CD4-positive, alpha-beta T cell treated with Interleukin-6 at 100 ng/mL for 8 hours (primary cell): ENCODE data around the gene BNC2.

Experiments used
- DNase-seq: peaks from one replicate; pipeline ENCODE4 v3.0.0-alpha.2; 2020; ENCODE audit warnings: mixed read lengths, low spot score

The BNC2 gene

GRCh38 chr9:16716601-16717000 is 153.9 kb downstream of the BNC2 start:
- DNase-seq, result no peak

- DNase-seq, result no peak
These were observed 155.1 kb downstream of the BNC2 start for GRCh38 chr9:16715404-16715803.

DNA sequence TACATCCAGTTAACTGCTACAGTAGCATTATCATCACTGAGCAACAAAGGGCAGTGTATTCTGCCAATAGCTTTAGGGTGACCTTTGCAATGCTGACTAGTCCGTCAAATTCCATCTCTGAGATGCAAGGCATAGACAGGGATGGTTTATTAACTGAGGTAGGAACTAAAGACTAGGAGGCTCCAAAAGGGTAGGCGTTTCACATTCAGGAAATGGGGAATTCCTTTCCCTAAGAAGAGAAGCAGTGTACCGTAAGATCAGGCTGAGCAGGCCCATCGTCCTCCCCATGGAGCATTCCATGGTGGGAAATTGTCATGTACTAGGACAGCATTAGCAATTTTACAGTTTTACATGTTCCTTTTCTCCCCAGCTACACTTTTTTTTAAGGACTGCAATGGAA is 157.7 kb downstream of the BNC2 start:
- DNase-seq, result no peak

DNA sequence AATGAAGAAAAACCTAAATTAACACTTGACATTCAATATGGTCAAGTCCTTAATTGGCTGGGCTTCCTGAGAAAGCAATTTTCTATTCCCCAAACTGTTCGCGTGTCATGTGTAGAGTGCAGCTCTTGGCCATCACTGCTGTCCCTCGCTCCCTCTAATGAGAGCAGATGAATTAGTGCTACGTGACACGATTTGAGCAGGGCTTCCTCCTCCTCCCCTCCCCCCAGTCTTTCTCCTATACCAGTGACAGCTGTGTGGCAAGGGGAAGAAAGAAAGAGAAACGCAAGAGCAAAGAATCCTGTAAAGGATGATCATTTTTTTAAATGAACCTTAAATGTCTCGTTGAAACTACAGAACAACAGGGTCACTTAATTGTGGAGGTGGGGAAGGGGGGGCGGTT is 159.6 kb downstream of the BNC2 start:
- no peak for DNase-seq

DNA sequence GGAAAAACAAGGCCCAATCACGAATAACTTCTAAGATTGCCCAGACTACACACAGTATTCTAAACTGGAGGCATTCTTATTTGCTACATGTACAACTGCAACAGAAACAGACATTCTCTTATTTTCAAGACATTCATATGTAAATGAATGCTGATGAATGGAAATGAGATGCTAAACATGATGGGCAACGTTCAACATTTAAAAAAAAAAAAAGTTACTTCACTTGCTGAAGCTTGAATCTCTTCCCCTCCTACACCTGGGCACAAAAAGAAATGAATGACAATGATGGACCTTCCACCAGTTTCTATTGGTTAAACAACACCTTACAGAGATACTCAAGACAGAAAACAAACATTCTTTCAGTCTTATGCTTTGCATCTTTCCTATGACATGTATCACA is 160.5 kb downstream of the BNC2 start:
- DNase-seq, result no peak

DNA sequence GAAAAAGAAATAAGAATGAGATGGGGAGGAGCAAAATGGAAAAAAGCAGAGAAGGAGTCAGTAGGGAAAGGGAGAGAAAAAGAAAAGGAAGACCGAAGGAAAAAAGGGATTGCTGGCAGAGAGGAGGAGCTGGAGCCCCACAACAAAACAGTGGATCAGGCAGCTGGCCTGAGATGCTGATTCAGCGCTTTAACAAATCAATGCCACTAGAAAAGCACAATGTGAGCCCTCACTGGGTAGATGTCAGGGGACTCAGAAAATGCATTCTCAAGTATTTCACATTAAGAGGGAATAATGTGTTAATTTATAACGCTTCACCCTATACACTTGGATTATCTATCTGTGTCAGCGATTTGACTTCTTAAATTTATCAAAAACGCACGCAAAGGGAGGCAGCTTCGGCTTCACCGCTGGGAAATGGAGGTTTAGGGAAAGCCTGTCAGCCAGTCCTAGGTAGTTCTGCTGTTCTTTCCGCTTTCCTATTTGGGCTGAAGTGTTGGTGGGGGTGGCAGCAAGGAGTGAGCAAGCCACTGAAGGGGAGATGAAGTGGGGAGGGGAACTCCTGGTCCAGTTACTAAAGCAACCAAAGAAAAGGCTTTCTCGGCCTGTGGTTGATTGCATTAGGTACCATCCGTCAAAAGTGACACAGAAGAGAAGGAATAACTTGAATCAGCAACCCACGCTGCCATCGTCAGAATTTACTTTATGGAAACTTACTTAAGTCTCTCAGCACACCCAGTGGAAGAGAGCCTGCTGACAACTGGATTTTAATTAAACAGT is 161.6 kb downstream of the BNC2 start:
- DNase-seq, result no peak

GRCh38 chr9:16705111-16705604 is 165.3 kb downstream of the BNC2 start:
- DNase-seq, result no peak

DNA sequence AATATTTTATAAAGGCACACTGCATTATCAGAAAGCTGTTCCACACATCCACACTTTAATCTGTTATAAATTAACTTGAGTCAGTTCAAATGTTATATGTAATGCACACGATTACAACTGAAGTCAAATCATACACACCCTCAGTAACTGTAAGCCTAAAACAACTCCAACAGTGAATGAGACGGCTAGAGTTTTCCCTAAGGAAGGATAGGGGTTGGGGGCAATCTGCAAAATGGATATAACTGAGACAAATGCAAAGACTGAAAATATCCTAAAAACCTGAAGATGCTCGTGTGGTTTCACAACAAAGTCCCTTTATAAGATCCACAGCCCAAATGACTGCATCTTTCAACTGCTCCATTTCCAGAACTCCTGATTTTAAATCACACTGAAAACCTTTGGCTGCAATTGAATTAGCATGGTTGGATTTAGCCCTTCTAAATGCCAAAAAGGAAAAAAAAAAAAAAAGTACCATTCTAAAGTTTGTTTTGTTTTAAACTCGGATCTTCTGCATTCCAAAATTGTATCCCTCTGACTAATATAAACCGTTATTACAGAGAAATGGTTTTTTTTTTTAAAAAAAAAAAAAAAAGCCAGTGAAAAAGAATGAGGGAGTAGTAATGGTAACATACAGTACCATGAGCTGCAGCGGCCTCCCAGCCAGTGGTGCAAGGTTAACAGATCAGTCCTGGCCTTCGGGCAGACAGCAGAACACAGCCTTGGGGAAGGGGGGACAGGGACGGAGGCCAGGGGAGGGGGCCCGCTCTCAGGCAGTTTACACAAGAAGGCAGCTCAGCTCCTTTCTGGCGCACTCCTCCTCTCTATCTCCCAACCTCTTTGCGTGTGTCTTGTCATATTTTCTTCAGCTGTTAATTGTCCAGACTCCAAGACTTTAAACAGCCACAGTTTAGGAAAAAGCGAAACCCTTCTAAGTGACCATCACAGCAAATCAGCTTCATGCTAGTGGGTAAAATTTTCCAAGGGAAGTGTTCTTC is 166.1 kb downstream of the BNC2 start:
- DNase-seq, result no peak

GRCh38 chr9:16701347-16701746 is 169.1 kb downstream of the BNC2 start:
- no peak for DNase-seq

DNA sequence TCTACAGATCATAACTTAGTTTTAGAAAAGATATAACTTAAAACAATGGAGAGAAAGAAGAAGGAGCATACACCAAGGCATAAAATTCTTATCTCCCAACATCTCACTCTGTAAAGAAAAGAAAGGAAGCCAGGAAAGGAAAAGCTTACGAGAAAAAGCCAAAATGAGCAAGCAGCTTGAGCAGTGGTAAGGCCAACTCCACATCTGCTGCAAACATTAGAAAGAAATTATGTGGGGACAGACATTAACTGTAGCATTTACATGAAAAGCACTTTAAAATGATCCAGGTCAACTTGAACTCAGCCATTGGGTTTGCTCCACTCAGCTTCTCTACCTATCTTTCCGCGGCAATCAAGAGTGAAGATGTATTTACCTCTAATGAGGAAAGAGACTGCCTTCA is 176.9 kb downstream of the BNC2 start:
- no peak for DNase-seq

- no peak for DNase-seq
These were observed 179.8 kb downstream of the BNC2 start for GRCh38 chr9:16690628-16691027.

DNA sequence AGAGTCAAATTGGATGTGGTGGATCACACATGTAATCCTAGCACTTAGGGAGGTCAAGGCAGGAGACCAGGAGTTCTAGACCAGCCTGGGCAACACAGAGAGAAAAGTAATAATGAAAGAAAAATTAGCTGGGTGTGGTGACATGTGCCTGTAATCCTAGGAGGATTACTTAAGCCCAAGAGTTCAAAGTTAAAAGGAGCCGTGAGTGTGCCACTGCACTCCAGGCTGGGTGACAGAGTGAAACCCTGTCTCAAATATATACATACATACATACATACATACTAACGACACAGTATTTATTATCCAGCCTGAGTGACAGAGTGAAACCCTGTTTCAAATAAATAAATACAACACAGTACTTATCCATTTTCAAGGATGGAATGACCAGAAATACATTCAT is 180.3 kb downstream of the BNC2 start:
- no peak for DNase-seq

DNA sequence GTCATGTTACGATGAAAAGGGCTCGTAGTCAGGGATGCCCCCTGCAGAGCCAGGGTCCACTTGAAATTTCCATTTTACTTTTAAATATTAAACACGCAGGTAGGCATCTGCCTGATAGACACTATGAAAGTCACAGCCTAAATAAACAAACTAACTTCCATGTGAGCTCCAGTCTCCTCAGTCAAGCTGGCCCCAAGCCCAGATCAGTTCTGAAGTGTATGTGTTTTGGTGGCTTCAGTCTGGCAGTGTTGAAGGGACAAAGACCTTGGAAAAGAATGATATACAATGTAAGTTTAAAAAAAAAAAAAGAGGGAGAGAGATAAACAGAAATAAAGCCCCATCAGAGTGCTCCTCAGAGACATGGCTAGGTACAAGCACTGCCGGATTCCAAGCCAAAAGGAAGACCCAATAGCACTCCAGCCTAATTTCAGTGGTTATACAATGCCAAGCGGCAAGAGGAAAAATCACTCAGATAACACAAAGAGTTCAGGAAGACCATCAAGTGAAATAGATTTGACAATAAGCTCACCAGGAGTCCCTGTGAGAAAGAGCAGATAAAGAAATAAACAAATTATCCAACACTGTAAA is 181.0 kb downstream of the BNC2 start:
- no peak for DNase-seq

GRCh38 chr9:16688814-16689213 is 181.7 kb downstream of the BNC2 start:
- no peak for DNase-seq

- no peak for DNase-seq
These were observed 182.6 kb downstream of the BNC2 start for GRCh38 chr9:16687678-16688369.

DNA sequence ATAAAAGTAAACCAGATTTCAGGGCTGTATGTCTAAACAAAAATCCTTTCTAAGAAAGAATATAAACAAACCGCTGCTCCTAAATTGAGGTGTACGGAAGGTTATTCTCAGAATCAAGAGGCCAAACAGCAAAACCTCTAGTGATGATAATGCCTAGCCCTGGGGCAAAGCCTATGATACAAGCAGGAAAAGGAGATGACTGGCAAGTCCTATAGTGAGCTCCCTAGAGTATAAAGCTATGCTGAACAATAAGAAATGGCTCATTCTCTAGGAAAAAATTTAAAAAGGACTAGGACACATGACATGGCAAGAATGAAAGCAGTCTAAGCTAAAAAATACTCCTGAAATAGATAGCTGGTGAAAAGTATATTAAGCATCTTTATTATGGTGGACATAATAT is 187.1 kb downstream of the BNC2 start:
- DNase-seq, result no peak

DNA sequence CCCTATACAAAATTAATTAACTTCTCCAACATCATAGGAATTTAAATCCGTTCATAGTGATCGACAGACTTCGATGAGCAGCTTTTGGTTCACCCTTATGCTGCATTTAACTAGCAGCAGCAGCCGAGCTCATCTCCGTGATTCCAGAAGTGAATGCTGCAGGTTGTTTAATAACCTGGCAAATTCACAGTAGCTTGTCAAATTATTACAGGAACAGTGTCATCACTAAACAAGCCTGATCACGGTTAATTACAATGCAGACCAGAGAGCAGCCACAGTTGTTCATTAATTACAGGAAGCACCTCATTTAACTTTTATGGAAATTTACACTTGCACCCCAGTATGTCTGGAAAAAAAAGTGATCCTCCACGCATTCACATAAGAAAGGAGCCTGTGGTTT is 188.2 kb downstream of the BNC2 start:
- no peak for DNase-seq

GRCh38 chr9:16681652-16681987 is 188.8 kb downstream of the BNC2 start:
- DNase-seq, result no peak

DNA sequence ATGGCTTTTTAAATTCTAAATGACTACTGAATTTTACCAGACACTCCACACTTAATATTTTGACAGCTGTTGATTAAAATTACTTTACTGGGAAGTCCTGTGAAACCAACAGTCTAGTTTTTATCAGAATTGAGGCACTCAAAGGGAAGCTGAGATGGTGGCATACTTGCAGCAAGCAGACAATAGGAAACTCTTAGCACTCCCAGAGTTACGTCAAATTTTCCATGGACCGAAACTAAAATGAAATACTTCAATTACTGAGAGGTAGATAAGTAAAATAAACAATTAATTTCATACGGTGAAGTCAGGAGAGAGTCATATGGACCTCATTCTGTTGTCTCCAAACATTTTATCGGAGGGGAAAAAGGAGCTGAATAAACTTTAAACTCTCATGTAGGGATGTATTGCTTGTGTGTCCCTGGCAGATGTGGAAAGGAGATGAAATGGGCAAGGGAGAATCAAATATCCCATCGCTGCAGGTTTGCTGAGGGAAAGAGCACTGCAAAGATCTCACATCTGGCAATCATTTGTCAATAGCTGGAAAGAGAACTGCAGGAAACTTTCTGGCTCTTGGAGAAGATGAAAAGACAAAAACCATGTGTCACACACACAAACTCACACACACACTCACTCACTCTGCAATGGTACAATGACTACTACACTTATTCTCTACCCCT is 189.4 kb downstream of the BNC2 start:
- DNase-seq, result no peak

DNA sequence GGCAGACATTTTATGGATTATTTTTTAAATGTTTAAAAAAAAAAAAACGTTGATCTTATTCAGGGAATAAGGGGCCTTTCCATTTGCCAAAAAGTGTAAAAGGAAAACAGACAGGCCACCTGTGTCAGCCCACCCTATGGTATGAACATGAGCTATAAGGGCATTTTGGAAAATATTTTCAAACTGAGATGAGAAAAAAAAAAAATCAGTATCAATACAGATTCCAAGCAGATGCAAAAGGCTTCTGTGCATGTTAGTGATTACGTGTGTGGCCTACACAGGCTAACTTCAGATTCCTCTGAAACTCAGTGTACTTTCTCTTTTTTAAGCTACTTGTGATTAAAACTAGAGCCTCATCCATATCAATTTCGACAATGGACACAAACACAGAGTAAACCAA is 189.9 kb downstream of the BNC2 start:
- DNase-seq, result no peak

DNA sequence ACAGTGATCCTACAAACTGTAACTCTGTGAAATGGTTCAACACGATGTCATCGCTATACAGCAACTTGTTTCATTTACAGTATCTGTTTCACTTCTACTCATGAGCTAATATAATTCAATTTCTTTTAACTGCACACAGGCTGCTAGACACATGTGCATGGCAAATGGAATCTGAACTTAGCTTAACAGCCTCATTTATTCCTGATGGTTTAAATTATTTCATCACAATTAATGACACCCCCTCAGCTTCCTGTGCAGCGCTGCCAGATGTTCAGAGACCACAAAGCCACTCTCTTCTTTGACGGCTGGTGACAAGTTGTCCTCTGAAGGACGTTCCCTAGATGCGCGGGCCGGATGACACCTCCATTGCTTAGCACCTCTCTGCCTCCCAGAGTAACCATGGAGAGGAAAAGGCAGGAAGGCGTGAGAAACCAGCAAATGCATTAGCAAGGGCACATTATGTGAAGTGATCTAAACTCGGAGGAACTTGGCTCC is 191.1 kb downstream of the BNC2 start:
- DNase-seq, result no peak
